ENCODE results near the gene DRC7.
"Not testable (repeated sequence)": the region's sequence is repeated elsewhere in the genome, so short reads cannot be mapped to it uniquely, and the experiment has no call there.

Gene DRC7

GRCh38 chr16:57725151-57725550, 30.5 kb downstream of the DRC7 start:
- H3K4me3 ChIP-seq (ENCODE audit: low read depth in 1 of 5, low read length in 5 of 5), result no peak overlapping the region
- no peak overlapping the region for H3K9ac ChIP-seq (ENCODE audit: low read length in 5 of 5)
- H3K36me3 ChIP-seq (ENCODE audit: control insufficient read depth in 5 of 5, insufficient read depth in 5 of 5, low read length in 5 of 5), result no peaks in the 10 kb centered on the region
- H3K27me3 ChIP-seq (ENCODE audit: control insufficient read depth in 5 of 5, insufficient read depth in 4 of 5, low read length in 5 of 5), result peaks cover 0 to 5% (median 3%) of the 10 kb centered on the region in 5 donors
- H3K9me3 ChIP-seq (ENCODE audit: control insufficient read depth in 5 of 5, low read length in 5 of 5), result no peaks in the 10 kb centered on the region
- H3K4me1 ChIP-seq (ENCODE audit: control insufficient read depth in 5 of 5, insufficient read depth in 5 of 5, low read length in 5 of 5), result no peaks in the 10 kb centered on the region
- no peak overlapping the region for H3K27ac ChIP-seq (ENCODE audit: low read depth, low read length)

GRCh38 chr16:57725554-57725953, 30.9 kb downstream of the DRC7 start:
- Histone ChIP-seq H3K4me3 (ENCODE audit: low read depth in 1 of 5, low read length in 5 of 5) (no peak overlapping the region), H3K4me1 (ENCODE audit: control insufficient read depth in 5 of 5, insufficient read depth in 5 of 5, low read length in 5 of 5) (no peaks in the 10 kb centered on the region), H3K9me3 (ENCODE audit: control insufficient read depth in 5 of 5, low read length in 5 of 5) (no peaks in the 10 kb centered on the region), H3K9ac (ENCODE audit: low read length in 5 of 5) (no peak overlapping the region), H3K36me3 (ENCODE audit: control insufficient read depth in 5 of 5, insufficient read depth in 5 of 5, low read length in 5 of 5) (no peaks in the 10 kb centered on the region), H3K27me3 (ENCODE audit: control insufficient read depth in 5 of 5, insufficient read depth in 4 of 5, low read length in 5 of 5) (peaks cover 0 to 5% (median 3%) of the 10 kb centered on the region in 5 donors), H3K27ac (ENCODE audit: low read depth, low read length) (no peak overlapping the region)

DNA sequence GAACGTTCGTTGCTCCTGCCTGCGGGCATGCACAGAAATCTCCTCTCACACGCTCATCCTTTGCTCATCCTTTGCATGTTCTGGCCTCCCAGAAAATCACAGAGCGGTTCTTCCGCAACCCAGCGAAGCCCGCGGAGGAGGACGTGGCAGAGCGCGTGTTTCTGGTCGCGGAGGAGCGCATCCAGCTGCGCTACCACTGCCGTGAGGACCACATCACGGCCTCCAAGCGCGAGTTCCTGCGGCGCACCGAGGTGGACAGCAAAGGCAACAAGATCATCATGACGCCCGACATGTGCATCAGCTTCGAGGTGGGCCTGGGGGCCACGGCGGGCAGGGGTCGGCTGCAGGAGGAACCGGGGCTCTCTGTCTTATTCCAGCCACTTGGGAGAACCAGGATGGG, 31.4 kb downstream of the DRC7 start:
- Histone ChIP-seq H3K9ac (ENCODE audit: low read length in 5 of 5) (no peak overlapping the region), H3K27me3 (ENCODE audit: control insufficient read depth in 5 of 5, insufficient read depth in 4 of 5, low read length in 5 of 5) (peaks cover 0 to 5% (median 3%) of the 10 kb centered on the region in 5 donors), H3K36me3 (ENCODE audit: control insufficient read depth in 5 of 5, insufficient read depth in 5 of 5, low read length in 5 of 5) (no peaks in the 10 kb centered on the region), H3K4me1 (ENCODE audit: control insufficient read depth in 5 of 5, insufficient read depth in 5 of 5, low read length in 5 of 5) (no peaks in the 10 kb centered on the region), H3K4me3 (ENCODE audit: low read depth in 1 of 5, low read length in 5 of 5) (no peak overlapping the region), H3K27ac (ENCODE audit: low read depth, low read length) (no peak overlapping the region), H3K9me3 (ENCODE audit: control insufficient read depth in 5 of 5, low read length in 5 of 5) (no peaks in the 10 kb centered on the region)

- Histone ChIP-seq H3K9me3 (ENCODE audit: control insufficient read depth in 5 of 5, low read length in 5 of 5) (no peaks in the 10 kb centered on the region), H3K36me3 (ENCODE audit: control insufficient read depth in 5 of 5, insufficient read depth in 5 of 5, low read length in 5 of 5) (no peaks in the 10 kb centered on the region), H3K27me3 (ENCODE audit: control insufficient read depth in 5 of 5, insufficient read depth in 4 of 5, low read length in 5 of 5) (peaks cover 0 to 5% (median 3%) of the 10 kb centered on the region in 5 donors), H3K4me3 (ENCODE audit: low read depth in 1 of 5, low read length in 5 of 5) (no peak overlapping the region), H3K9ac (ENCODE audit: low read length in 5 of 5) (no peak overlapping the region), H3K4me1 (ENCODE audit: control insufficient read depth in 5 of 5, insufficient read depth in 5 of 5, low read length in 5 of 5) (no peaks in the 10 kb centered on the region), H3K27ac (ENCODE audit: low read depth, low read length) (no peak overlapping the region)
Measured at GRCh38 chr16:57726433-57726947, 31.9 kb downstream of the DRC7 start.

DNA sequence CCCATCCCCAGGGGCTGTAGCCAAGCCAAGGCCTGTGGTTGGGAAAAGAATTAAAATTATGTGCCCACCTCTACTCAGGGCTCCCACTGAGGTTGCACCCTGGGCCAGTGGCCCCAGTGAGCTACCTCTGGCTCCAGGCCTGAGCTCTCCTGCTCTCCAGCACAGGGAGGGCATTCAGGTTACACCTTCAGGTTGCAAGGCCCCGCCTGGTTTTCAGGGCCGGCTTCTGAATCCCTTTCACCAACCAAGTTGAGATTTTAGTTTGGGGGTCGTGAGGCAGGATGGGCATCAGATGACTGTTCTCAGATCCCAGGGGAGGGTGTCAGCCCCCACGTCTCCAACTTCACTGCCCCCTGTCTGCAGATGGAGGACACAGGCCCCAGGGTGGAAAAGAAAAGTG, 33.0 kb downstream of the DRC7 start:
- Histone ChIP-seq H3K4me3 (ENCODE audit: low read depth in 1 of 5, low read length in 5 of 5) (no peak overlapping the region), H3K27me3 (ENCODE audit: control insufficient read depth in 5 of 5, insufficient read depth in 4 of 5, low read length in 5 of 5) (peaks cover 0 to 5% (median 3%) of the 10 kb centered on the region in 5 donors), H3K4me1 (ENCODE audit: control insufficient read depth in 5 of 5, insufficient read depth in 5 of 5, low read length in 5 of 5) (no peaks in the 10 kb centered on the region), H3K9me3 (ENCODE audit: control insufficient read depth in 5 of 5, low read length in 5 of 5) (no peaks in the 10 kb centered on the region), H3K9ac (ENCODE audit: low read length in 5 of 5) (no peak overlapping the region), H3K36me3 (ENCODE audit: control insufficient read depth in 5 of 5, insufficient read depth in 5 of 5, low read length in 5 of 5) (no peaks in the 10 kb centered on the region), H3K27ac (ENCODE audit: low read depth, low read length) (no peak overlapping the region)

DNA sequence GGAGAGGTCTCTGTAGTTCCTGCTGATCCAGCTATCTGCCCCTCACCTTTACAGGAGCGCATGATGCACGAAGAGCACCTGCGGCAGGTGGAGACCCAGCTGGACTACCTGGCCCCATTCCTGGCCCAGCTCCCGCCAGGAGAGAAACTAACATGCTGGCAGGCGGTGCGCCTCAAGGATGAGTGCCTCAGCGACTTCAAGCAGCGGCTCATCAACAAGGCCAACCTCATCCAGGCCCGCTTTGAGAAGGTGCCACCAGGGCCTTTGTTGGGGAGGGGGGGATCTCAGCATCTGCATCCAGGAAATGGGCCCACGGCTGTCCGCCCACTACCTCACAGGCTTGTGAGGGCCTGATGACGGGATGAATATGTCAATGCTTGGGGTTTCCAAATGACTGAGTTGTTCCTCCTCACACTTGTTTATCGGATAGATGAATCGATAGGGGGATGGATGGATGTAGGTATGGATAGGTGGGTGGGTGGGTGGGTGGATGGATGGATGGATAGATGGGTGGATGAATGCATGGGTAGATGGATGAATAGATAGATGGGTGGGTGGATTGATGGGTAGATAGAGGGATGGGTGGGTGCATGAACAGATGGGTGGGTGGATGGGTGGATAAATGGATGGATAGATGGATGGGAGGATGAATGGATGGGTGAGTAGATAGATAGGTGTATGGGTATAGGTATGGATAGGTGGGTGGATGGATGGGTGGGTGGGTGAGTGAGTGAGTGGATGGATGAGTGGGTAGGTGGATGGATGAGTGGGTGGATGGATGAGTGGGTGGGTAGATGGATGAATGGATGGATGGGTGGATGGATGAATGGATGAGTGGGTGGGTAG, 34.0 kb downstream of the DRC7 start:
- peaks cover 0 to 5% (median 0%) of the 10 kb centered on the region in 5 donors for H3K27me3 ChIP-seq (ENCODE audit: control insufficient read depth in 5 of 5, insufficient read depth in 4 of 5, low read length in 5 of 5)
- no peaks in the 10 kb centered on the region for H3K9me3 ChIP-seq (ENCODE audit: control insufficient read depth in 5 of 5, low read length in 5 of 5)
- H3K27ac ChIP-seq (ENCODE audit: low read depth, low read length), result no peak overlapping the region
- H3K4me3 ChIP-seq (ENCODE audit: low read depth in 1 of 5, low read length in 5 of 5), result no peak overlapping the region
- H3K9ac ChIP-seq (ENCODE audit: low read length in 5 of 5), result no peak overlapping the region
- H3K4me1 ChIP-seq (ENCODE audit: control insufficient read depth in 5 of 5, insufficient read depth in 5 of 5, low read length in 5 of 5), result no peaks in the 10 kb centered on the region
- H3K36me3 ChIP-seq (ENCODE audit: control insufficient read depth in 5 of 5, insufficient read depth in 5 of 5, low read length in 5 of 5), result no peaks in the 10 kb centered on the region

GRCh38 chr16:57729182-57729484, 34.5 kb downstream of the DRC7 start:
- Histone ChIP-seq H3K9me3 (ENCODE audit: control insufficient read depth in 5 of 5, low read length in 5 of 5) (no peaks in the 10 kb centered on the region), H3K9ac (ENCODE audit: low read length in 5 of 5) (no peak overlapping the region), H3K27me3 (ENCODE audit: control insufficient read depth in 5 of 5, insufficient read depth in 4 of 5, low read length in 5 of 5) (peaks cover 0 to 5% (median 0%) of the 10 kb centered on the region in 5 donors), H3K27ac (ENCODE audit: low read depth, low read length) (no peak overlapping the region), H3K4me1 (ENCODE audit: control insufficient read depth in 5 of 5, insufficient read depth in 5 of 5, low read length in 5 of 5) (peaks cover 0 to under 1% (median 0%) of the 10 kb centered on the region in 5 donors), H3K36me3 (ENCODE audit: control insufficient read depth in 5 of 5, insufficient read depth in 5 of 5, low read length in 5 of 5) (no peaks in the 10 kb centered on the region), H3K4me3 (ENCODE audit: low read depth in 1 of 5, low read length in 5 of 5) (no peak overlapping the region)

DNA sequence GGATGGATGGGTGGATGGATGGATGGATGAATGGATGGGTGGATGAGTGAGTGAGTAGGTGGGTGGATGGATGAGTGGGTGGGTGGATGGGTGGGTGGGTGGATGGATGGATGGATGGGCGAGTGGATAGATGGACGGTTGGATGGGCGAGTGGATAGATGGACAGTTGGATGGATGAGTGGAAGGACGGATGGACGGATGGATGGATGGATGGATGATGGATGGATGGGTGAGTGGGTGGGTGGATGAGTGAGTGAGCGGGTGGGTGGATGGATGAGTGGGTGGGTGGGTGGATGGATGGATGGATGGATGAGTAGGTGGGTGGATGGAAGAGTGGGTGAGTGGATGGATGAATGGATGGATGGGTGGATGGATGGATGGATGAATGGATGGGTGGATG, 35.2 kb downstream of the DRC7 start:
- not testable (repeated sequence) for H3K27me3 ChIP-seq (ENCODE audit: control insufficient read depth in 5 of 5, insufficient read depth in 4 of 5, low read length in 5 of 5); H3K36me3 ChIP-seq (ENCODE audit: control insufficient read depth in 5 of 5, insufficient read depth in 5 of 5, low read length in 5 of 5); H3K9ac ChIP-seq (ENCODE audit: low read length in 5 of 5); H3K4me1 ChIP-seq (ENCODE audit: control insufficient read depth in 5 of 5, insufficient read depth in 5 of 5, low read length in 5 of 5); H3K9me3 ChIP-seq (ENCODE audit: control insufficient read depth in 5 of 5, low read length in 5 of 5); H3K27ac ChIP-seq (ENCODE audit: low read depth, low read length); H3K4me3 ChIP-seq (ENCODE audit: low read depth in 1 of 5, low read length in 5 of 5)

- no peak overlapping the region for H3K4me3 ChIP-seq (ENCODE audit: low read depth in 1 of 5, low read length in 5 of 5)
- no peaks in the 10 kb centered on the region for H3K9me3 ChIP-seq (ENCODE audit: control insufficient read depth in 5 of 5, low read length in 5 of 5)
- H3K9ac ChIP-seq (ENCODE audit: low read length in 5 of 5), result no peak overlapping the region
- no peak overlapping the region for H3K27ac ChIP-seq (ENCODE audit: low read depth, low read length)
- no peaks in the 10 kb centered on the region for H3K27me3 ChIP-seq (ENCODE audit: control insufficient read depth in 5 of 5, insufficient read depth in 4 of 5, low read length in 5 of 5)
- H3K4me1 ChIP-seq (ENCODE audit: control insufficient read depth in 5 of 5, insufficient read depth in 5 of 5, low read length in 5 of 5), result peaks cover under 1 to 15% (median 11%) of the 10 kb centered on the region in 5 donors
- H3K36me3 ChIP-seq (ENCODE audit: control insufficient read depth in 5 of 5, insufficient read depth in 5 of 5, low read length in 5 of 5), result no peaks in the 10 kb centered on the region
Measured at GRCh38 chr16:57730771-57731730, 36.4 kb downstream of the DRC7 start.

DNA sequence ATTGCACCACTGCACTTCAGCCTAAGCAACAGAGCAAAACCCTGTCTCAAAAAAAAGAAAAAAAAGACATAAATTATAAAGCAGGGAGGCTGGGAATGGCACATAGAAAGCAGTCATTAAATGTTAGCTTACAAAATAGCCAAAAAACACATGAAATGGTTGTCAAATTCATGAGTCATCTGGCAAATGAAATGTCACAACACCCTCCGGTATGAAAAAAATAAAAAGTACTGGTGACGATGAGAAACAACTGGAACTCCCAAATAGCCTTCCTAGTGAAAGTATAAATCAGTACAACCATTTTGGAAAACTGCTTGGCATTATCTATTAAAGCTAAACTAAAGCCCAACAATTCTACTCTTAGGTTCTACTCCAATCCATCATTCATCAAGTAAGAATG, 37.4 kb downstream of the DRC7 start:
- H3K36me3 ChIP-seq (ENCODE audit: control insufficient read depth in 5 of 5, insufficient read depth in 5 of 5, low read length in 5 of 5), result no peaks in the 10 kb centered on the region
- H3K4me3 ChIP-seq (ENCODE audit: low read depth in 1 of 5, low read length in 5 of 5), result no peak overlapping the region
- no peaks in the 10 kb centered on the region for H3K9me3 ChIP-seq (ENCODE audit: control insufficient read depth in 5 of 5, low read length in 5 of 5)
- H3K27me3 ChIP-seq (ENCODE audit: control insufficient read depth in 5 of 5, insufficient read depth in 4 of 5, low read length in 5 of 5), result no peaks in the 10 kb centered on the region
- H3K9ac ChIP-seq (ENCODE audit: low read length in 5 of 5), result no peak overlapping the region
- peaks cover 6 to 25% (median 21%) of the 10 kb centered on the region in 5 donors for H3K4me1 ChIP-seq (ENCODE audit: control insufficient read depth in 5 of 5, insufficient read depth in 5 of 5, low read length in 5 of 5)
- H3K27ac ChIP-seq (ENCODE audit: low read depth, low read length), result no peak overlapping the region

All from subcutaneous abdominal adipose tissue (tissue), 5 donors.